Thyroid gland (tissue), 4 donors: ENCODE data around the gene PRRT1B. TPM values are rescaled to one million over a fixed set of nuclear protein-coding genes. Genes with fewer than 3 reads are reported as not detected.
"Not testable (repeated sequence)": the region's sequence is repeated elsewhere in the genome, so short reads cannot be mapped to it uniquely, and the experiment has no call there.

ENCODE experiments used
- DNase-seq, 2 donors: peaks; one replicate each; pipeline ENCODE4 v3.0.0-alpha.2; 2019
- H3K27ac ChIP-seq, 3 donors: fragments of 200-600 bp; sonication (generic); 1 replicate in 2 of 3; 2 replicates in 1 of 3; pipeline ENCODE4 v1.5.1; 2016 to 2019; ENCODE audit warnings: mild to moderate bottlenecking in 1 of 3, moderate library complexity in 1 of 3
- H3K27me3 ChIP-seq: fragments of 200-600 bp; sonication (generic); one replicate; pipeline ENCODE4 v1.5.1; 2019
- H3K36me3 ChIP-seq, 2 donors: fragments of 200-600 bp; sonication (generic); one replicate each; pipeline ENCODE4 v1.5.1; 2016 to 2019
- H3K4me1 ChIP-seq, 2 donors: fragments of 200-600 bp; sonication (generic); one replicate each; pipeline ENCODE4 v1.5.1; 2017 to 2019
- H3K4me3 ChIP-seq, 3 donors: fragments of 200-600 bp; sonication (generic); replicated peaks in 1 of 3; 1 replicate in 2 of 3; 2 replicates in 1 of 3; pipeline ENCODE4 v1.5.1; 2016; ENCODE audit warnings: mild to moderate bottlenecking in 1 of 3
- H3K9me3 ChIP-seq: fragments of 200-600 bp; sonication (generic); one replicate; pipeline ENCODE4 v1.5.1; 2017
- POLR2A ChIP-seq, 2 donors: fragments of 450-650 bp; IDR thresholded peaks; one replicate each; pipeline ENCODE4 v1.6.1; 2017; ENCODE audit warnings: antibody characterized with exemption in 2 of 2, mild to moderate bottlenecking in 2 of 2, moderate library complexity in 1 of 2
- WGBS, 2 donors: methylation state at CpG; one replicate each; pipeline ENCODE4 v1.1.5; 2017; 5-methylcytosine and 5-hydroxymethylcytosine counted together
- intact Hi-C: fragments of 100-400 bp; cut with DNase I; formaldehyde crosslinking; loops from one replicate; pipeline ENCODE4 v1.15.1; 2023
- total RNA-seq, 4 donors: library from RNA; depleted of rRNA; stranded (reverse); fragments of >200 nt; gene quantifications; one replicate each; pipeline ENCODE4 v1.2.3, GENCODE V29; 2016
- TF ChIP-seq, protein P1 (sequence below), 6 experiments: fragments of 200-600 bp in 3 of 6; fragments of 450-650 bp in 3 of 6; sonication (generic) in 3 of 6; IDR thresholded peaks; one replicate each; pipeline ENCODE4 v1.5.1; 2016 to 2019; ENCODE audit warnings: antibody characterized with exemption in 6 of 6, mild to moderate bottlenecking in 2 of 6, inconsistent platforms in 1 of 6, moderate library complexity in 1 of 6

Gene PRRT1B
- total RNA-seq, 4 donors from 2014 or later = not detected

- Histone ChIP-seq H3K36me3 (peaks cover 0 to 11% of the 10 kb centered on the region in 2 donors), H3K27ac (no peak overlapping the region), H3K27me3 (no peaks in the 10 kb centered on the region), H3K4me3 (no peak overlapping the region), H3K9me3 (no peaks in the 10 kb centered on the region), H3K4me1 (peaks cover 13 to 17% of the 10 kb centered on the region in 2 donors)
- no peak for DNase-seq
- intact Hi-C loops = no loop called here
- TF ChIP-seq, protein P1, sequence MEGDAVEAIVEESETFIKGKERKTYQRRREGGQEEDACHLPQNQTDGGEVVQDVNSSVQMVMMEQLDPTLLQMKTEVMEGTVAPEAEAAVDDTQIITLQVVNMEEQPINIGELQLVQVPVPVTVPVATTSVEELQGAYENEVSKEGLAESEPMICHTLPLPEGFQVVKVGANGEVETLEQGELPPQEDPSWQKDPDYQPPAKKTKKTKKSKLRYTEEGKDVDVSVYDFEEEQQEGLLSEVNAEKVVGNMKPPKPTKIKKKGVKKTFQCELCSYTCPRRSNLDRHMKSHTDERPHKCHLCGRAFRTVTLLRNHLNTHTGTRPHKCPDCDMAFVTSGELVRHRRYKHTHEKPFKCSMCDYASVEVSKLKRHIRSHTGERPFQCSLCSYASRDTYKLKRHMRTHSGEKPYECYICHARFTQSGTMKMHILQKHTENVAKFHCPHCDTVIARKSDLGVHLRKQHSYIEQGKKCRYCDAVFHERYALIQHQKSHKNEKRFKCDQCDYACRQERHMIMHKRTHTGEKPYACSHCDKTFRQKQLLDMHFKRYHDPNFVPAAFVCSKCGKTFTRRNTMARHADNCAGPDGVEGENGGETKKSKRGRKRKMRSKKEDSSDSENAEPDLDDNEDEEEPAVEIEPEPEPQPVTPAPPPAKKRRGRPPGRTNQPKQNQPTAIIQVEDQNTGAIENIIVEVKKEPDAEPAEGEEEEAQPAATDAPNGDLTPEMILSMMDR (IDR thresholded peaks at IDR 0.05) = no peak
- TF ChIP-seq POLR2A (IDR thresholded peaks at IDR 0.05) = no peak
- 96% methylated on average over 8 of the region's 8 CpGs for WGBS, 2 donors
Observed at GRCh38 chr9:131505012-131505411, 40.3 kb upstream of the PRRT1B start.

DNA sequence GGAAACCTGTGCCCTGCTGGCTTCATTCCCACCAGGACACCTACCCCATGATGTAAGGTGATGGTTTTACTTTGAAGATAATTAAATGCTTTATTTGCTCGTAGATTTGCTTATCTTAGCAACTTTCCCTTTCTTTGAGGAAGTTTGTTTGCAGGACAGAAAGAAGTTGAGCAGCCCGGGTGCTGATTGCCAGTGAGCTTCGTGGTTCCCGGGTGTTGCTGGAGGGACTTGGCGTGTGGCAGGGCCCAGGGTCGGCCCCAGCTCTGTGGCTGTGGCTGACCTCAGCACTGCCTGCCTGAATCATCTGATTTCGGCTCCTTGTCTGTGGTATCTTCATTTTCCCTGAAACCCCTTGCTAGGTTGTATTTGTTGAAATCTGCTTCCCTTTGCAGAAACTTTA is 33.9 kb upstream of the PRRT1B start:
- H3K27ac ChIP-seq = no peak overlapping the region
- peaks cover 32 to 53% of the 10 kb centered on the region in 2 donors for H3K36me3 ChIP-seq
- no peaks in the 10 kb centered on the region for H3K9me3 ChIP-seq
- no peak overlapping the region for H3K4me3 ChIP-seq
- WGBS, 2 donors = 59 to 71% methylated on average over 7 of the region's 7 CpGs
- no peak for TF ChIP-seq POLR2A (IDR thresholded peaks at IDR 0.05)
- TF ChIP-seq, protein P1 (IDR thresholded peaks at IDR 0.05) = no peak
- no peaks in the 10 kb centered on the region for H3K27me3 ChIP-seq
- H3K4me1 ChIP-seq = no peaks in the 10 kb centered on the region
- intact Hi-C loops = no loop called here
- no peak for DNase-seq

- 94 to 99% methylated on average over 5 to 6 of the region's 6 CpGs for WGBS, 2 donors
- Histone ChIP-seq H3K27me3 (no peaks in the 10 kb centered on the region), H3K4me3 (no peak overlapping the region), H3K4me1 (no peaks in the 10 kb centered on the region), H3K27ac (no peak overlapping the region), H3K9me3 (no peaks in the 10 kb centered on the region), H3K36me3 (peaks cover 32 to 58% of the 10 kb centered on the region in 2 donors)
- intact Hi-C loops = no loop called here
- no peak for DNase-seq
- TF ChIP-seq, protein P1 (IDR thresholded peaks at IDR 0.05) = no peak
- no peak for TF ChIP-seq POLR2A (IDR thresholded peaks at IDR 0.05)
Observed at GRCh38 chr9:131511880-131512279, 33.4 kb upstream of the PRRT1B start.

GRCh38 chr9:131513177-131513576 is 32.1 kb upstream of the PRRT1B start:
- intact Hi-C loops = no loop called here
- Histone ChIP-seq H3K4me3 (no peak overlapping the region), H3K27me3 (no peaks in the 10 kb centered on the region), H3K4me1 (no peaks in the 10 kb centered on the region), H3K36me3 (peaks cover 32 to 54% of the 10 kb centered on the region in 2 donors), H3K9me3 (no peaks in the 10 kb centered on the region), H3K27ac (no peak overlapping the region)
- DNase-seq = no peak
- WGBS, 2 donors = 95 to 96% methylated on average over 6 to 7 of the region's 15 CpGs
- TF ChIP-seq, protein P1 (IDR thresholded peaks at IDR 0.05) = no peak
- TF ChIP-seq POLR2A (IDR thresholded peaks at IDR 0.05) = no peak

DNA sequence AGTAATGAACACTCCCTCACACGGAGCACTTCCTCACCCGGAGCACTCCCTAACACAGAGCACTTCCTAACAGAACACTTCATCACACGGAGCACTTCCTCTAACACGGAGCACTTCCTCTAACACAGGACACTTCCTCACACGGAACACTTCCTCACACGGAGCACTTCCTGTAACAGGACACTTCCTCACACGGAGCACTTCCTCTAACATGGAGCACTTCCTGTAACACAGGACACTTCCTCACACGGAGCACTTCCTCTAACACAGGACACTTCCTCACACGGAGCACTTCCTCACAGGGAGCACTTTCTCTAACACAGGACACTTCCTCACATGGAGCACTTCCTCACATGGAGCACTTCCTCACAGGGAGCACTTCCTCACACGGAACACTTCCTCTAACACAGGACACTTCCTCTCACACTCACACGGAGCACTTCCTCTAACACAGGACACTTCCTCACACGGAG is 29.7 kb upstream of the PRRT1B start:
- not testable (repeated sequence) for H3K27ac ChIP-seq, H3K27me3 ChIP-seq
- 72 to 81% methylated on average over 8 to 9 of the region's 12 CpGs for WGBS, 2 donors

GRCh38 chr9:131516100-131516499 is 29.2 kb upstream of the PRRT1B start:
- H3K36me3 ChIP-seq = peaks cover 41 to 69% of the 10 kb centered on the region in 2 donors
- H3K27ac ChIP-seq = no peak overlapping the region

More for the DNA sequence above, 29.7 kb upstream of the PRRT1B start:
- DNase-seq, H3K9me3 ChIP-seq, H3K4me3 ChIP-seq, intact Hi-C loops, H3K4me1 ChIP-seq: not testable (repeated sequence)
- H3K36me3 ChIP-seq = peaks cover 46 to 70% of the 10 kb centered on the region in 2 donors

More at GRCh38 chr9:131516100-131516499, 29.2 kb upstream of the PRRT1B start:
- intact Hi-C loops = no loop called here
- H3K9me3 ChIP-seq = no peaks in the 10 kb centered on the region
- H3K27me3 ChIP-seq = no peaks in the 10 kb centered on the region
- no peak for DNase-seq
- WGBS, 2 donors = 79 to 83% methylated on average over 14 of the region's 15 CpGs
- H3K4me1 ChIP-seq = no peaks in the 10 kb centered on the region
- no peak for TF ChIP-seq POLR2A (IDR thresholded peaks at IDR 0.05)
- TF ChIP-seq, protein P1 (IDR thresholded peaks at IDR 0.05) = no peak
- no peak overlapping the region for H3K4me3 ChIP-seq
